ENCODE measurements around the gene ASB15. TPM values are rescaled to one million over a fixed set of nuclear protein-coding genes. Genes with fewer than 3 reads are reported as not detected.

ASB15 gene
- total RNA-seq, 4 donors from 2014 or later = not detected

DNA sequence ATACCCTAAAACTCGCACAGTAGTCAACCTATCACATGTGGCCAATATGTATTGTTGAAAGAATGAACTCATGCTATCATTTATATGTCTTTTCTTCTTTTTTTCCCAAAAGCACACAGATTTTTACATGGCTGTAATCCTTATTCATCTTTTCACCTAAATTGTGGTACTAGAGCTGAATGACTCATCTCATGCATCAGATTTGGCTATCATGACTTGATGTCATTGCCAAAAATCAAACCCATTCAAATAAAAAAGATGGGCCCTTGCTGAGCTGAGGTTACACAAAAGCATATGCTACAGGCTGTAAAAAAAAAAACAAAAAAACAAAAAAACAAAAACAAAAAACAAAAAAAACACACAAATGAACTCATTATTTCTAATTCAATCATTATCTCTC is 50.8 kb downstream of the ASB15 start:
- no peaks in the 10 kb centered on the region for H3K36me3 ChIP-seq
- DNase-seq (ENCODE audit: low spot score in 2 of 2) = no peak
- H3K4me1 ChIP-seq = no peaks in the 10 kb centered on the region
- H3K27ac ChIP-seq = no peak overlapping the region
- no peaks in the 10 kb centered on the region for H3K9me3 ChIP-seq
- no peaks in the 10 kb centered on the region for H3K27me3 ChIP-seq
- 95% methylated on average over 1 of the region's 1 CpG for whole genome bisulfite sequencing
- H3K4me3 ChIP-seq = no peak overlapping the region
- TF ChIP-seq, protein P1, sequence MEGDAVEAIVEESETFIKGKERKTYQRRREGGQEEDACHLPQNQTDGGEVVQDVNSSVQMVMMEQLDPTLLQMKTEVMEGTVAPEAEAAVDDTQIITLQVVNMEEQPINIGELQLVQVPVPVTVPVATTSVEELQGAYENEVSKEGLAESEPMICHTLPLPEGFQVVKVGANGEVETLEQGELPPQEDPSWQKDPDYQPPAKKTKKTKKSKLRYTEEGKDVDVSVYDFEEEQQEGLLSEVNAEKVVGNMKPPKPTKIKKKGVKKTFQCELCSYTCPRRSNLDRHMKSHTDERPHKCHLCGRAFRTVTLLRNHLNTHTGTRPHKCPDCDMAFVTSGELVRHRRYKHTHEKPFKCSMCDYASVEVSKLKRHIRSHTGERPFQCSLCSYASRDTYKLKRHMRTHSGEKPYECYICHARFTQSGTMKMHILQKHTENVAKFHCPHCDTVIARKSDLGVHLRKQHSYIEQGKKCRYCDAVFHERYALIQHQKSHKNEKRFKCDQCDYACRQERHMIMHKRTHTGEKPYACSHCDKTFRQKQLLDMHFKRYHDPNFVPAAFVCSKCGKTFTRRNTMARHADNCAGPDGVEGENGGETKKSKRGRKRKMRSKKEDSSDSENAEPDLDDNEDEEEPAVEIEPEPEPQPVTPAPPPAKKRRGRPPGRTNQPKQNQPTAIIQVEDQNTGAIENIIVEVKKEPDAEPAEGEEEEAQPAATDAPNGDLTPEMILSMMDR (IDR thresholded peaks at IDR 0.05) = no peak
- TF ChIP-seq POLR2A (IDR thresholded peaks at IDR 0.05) = no peak
- no peak for TF ChIP-seq EP300 (IDR thresholded peaks at IDR 0.05)
- TF ChIP-seq POLR2AphosphoS5 (IDR thresholded peaks at IDR 0.05) = no peak

DNA sequence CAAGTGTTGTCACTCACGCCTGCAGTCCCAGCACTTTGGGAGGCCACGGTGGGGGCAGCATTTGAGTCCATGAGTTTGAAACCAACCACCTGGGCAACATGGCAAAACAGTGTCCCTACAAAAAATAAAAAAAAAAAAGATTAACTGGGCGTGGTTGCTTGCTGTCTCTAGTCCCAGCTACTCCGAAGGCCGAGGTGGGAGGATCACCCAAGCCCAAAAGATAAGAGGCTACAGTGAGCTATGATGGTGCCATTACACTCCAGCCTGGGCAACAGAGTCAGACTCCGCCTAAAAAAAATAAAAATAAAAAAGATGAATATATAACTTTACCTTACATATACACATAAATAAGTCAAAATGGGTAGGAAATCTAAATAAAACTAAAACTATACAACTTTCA is 51.5 kb downstream of the ASB15 start:
- no peak overlapping the region for H3K4me3 ChIP-seq
- no peak overlapping the region for H3K27ac ChIP-seq
- DNase-seq (ENCODE audit: low spot score in 2 of 2) = no peak
- H3K9me3 ChIP-seq = no peaks in the 10 kb centered on the region
- no peaks in the 10 kb centered on the region for H3K36me3 ChIP-seq
- H3K4me1 ChIP-seq = no peaks in the 10 kb centered on the region
- no peak for TF ChIP-seq POLR2AphosphoS5 (IDR thresholded peaks at IDR 0.05)
- no peak for TF ChIP-seq POLR2A (IDR thresholded peaks at IDR 0.05)
- no peaks in the 10 kb centered on the region for H3K27me3 ChIP-seq
- WGBS = 92% methylated on average over 6 of the region's 6 CpGs

DNA sequence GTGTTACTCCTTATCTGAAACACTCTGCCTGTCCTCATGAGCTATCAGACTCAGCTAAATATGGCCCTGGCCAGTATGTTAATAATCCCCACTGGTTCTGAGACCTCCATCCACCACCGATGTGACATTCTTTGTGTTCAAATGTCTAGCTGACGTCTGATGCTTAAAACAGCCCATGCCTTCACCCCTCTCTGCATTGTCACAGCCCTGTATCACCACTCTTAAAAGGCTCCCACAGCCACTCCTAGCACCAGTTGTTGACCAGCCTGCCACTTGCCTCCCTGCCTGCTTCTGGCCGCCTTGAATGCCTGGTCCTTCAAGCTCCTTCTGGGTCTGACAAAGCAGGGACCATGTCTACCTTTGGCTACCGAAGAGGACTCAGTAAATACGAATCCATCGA is 54.0 kb downstream of the ASB15 start, which contains the start of gene LMOD2:
TSS of gene LMOD2 (plus strand) at position 253 of the 400 bp plus-strand sequence. CDS start at position 351, 98 bp downstream.
- Histone ChIP-seq H3K27ac (no peak within 1 kb of the TSS), H3K36me3 (no peaks in the 10 kb centered on the region), H3K4me3 (no peak within 1 kb of the TSS), H3K9me3 (no peaks in the 10 kb centered on the region), H3K4me1 (no peaks in the 10 kb centered on the region), H3K27me3 (no peaks in the 10 kb centered on the region)
- TF ChIP-seq, protein P1 (IDR thresholded peaks at IDR 0.05) = no peak
- TF ChIP-seq POLR2A (IDR thresholded peaks at IDR 0.05) = no peak
- no peak for TF ChIP-seq POLR2AphosphoS5 (IDR thresholded peaks at IDR 0.05)
- no peak for TF ChIP-seq EP300 (IDR thresholded peaks at IDR 0.05)
- 83% methylated on average over 6 of the region's 6 CpGs for WGBS
- no peak for DNase-seq (ENCODE audit: low spot score in 2 of 2)

DNA sequence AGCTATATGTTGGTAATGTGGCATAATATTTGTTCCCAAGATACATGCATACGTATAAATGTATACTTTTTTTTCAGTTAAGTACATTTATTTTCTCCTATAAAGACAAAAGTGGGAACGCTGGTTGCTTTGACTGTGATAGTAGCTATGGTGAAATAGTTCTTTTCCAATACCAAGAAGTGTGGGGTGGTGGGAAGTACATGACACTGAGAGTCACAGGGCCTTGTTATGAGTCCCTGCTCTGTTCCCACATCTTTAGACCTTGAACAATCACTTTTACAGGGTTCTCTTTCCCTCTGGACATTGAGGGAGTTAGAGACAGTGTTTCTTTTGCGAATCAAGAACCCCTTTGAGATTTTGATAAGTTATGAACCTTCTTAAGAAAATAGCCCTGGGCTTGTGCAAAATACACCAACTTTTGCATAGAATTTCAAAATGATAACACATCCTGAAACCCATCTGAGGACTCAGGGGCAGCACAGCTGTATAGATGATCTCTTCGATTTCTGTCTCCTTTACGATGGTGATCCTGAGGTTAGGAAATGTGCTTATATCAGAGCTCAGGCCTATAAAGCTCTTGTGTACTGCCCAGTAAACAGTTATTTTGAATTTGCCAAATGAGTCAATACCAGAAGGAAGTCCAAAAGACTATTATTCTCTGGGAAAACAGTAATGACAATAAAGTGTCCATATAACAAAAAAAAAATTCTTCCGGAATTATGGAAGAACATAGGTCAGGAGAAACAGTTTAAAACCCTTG is 55.1 kb downstream of the ASB15 start:
- TF ChIP-seq POLR2AphosphoS5 (IDR thresholded peaks at IDR 0.05) (no peak), EP300 (IDR thresholded peaks at IDR 0.05) (no peak), POLR2A (IDR thresholded peaks at IDR 0.05) (no peak)
- TF ChIP-seq, protein P1 (IDR thresholded peaks at IDR 0.05) = no peak
- H3K27me3 ChIP-seq = no peaks in the 10 kb centered on the region
- no peaks in the 10 kb centered on the region for H3K36me3 ChIP-seq
- H3K9me3 ChIP-seq = no peaks in the 10 kb centered on the region
- H3K27ac ChIP-seq = no peak overlapping the region
- no peaks in the 10 kb centered on the region for H3K4me1 ChIP-seq
- H3K4me3 ChIP-seq = no peak overlapping the region
- DNase-seq (ENCODE audit: low spot score in 2 of 2) = no peak
- 86% methylated on average over 6 of the region's 6 CpGs for WGBS

DNA sequence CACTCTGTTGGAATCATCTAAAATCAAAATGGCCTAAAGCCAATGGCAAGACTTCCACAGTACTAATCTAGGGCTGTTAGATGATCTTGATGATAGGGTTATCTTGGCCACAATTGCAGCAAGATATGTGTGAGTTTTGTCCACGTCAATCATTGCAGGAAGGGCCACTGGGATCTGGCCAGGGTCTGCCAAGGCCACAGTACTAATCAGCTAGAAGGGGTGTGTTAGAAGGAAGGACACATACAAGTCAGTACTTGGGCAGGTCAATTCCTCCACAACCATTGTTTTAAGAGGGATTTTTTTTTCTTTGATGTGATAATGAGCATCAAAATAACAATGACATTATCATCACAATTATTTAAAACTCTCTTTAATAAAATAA is 55.7 kb downstream of the ASB15 start:
- Histone ChIP-seq H3K36me3 (no peaks in the 10 kb centered on the region), H3K4me3 (no peak overlapping the region), H3K4me1 (no peaks in the 10 kb centered on the region), H3K27ac (no peak overlapping the region), H3K9me3 (no peaks in the 10 kb centered on the region), H3K27me3 (no peaks in the 10 kb centered on the region)
- TF ChIP-seq EP300 (IDR thresholded peaks at IDR 0.05) = no peak
- no peak for TF ChIP-seq POLR2AphosphoS5 (IDR thresholded peaks at IDR 0.05)
- TF ChIP-seq, protein P1 (IDR thresholded peaks at IDR 0.05) = no peak
- no peak for TF ChIP-seq POLR2A (IDR thresholded peaks at IDR 0.05)
- no peak for DNase-seq (ENCODE audit: low spot score in 2 of 2)
- 88% methylated on average over 1 of the region's 1 CpG for WGBS
